ENCODE measurements around the gene RANBP9.

The RANBP9 gene

GRCh38 chr6:13593103-13593502 lies 118.5 kb downstream of the RANBP9 start:
- DNase-seq, result no peak

- DNase-seq, result no peak
Observed at GRCh38 chr6:13591205-13591921, 120.3 kb downstream of the RANBP9 start.

GRCh38 chr6:13590574-13591153 lies 121.0 kb downstream of the RANBP9 start:
- DNase-seq, result no peak

GRCh38 chr6:13589801-13590200 lies 121.8 kb downstream of the RANBP9 start:
- no peak for DNase-seq

- DNase-seq, result no peak
Observed at GRCh38 chr6:13586603-13587542, 124.8 kb downstream of the RANBP9 start.

GRCh38 chr6:13581700-13582229 lies 129.9 kb downstream of the RANBP9 start:
- no peak for DNase-seq

GRCh38 chr6:13579911-13580310 lies 131.7 kb downstream of the RANBP9 start:
- no peak for DNase-seq

GRCh38 chr6:13577926-13578325 lies 133.7 kb downstream of the RANBP9 start:
- no peak for DNase-seq

GRCh38 chr6:13576017-13576416 lies 135.6 kb downstream of the RANBP9 start:
- no peak for DNase-seq

GRCh38 chr6:13575377-13575775 lies 136.3 kb downstream of the RANBP9 start:
- DNase-seq, result no peak

- peak; percentile 57 for DNase-seq
Observed at GRCh38 chr6:13574571-13575376, 136.9 kb downstream of the RANBP9 start, which contains the start of gene SIRT5. Gene SIRT5 (plus strand): TSS chr6:13574601. CDS start chr6:13584111, 9,510 bp downstream.

GRCh38 chr6:13574149-13574570 lies 137.5 kb downstream of the RANBP9 start:
- DNase-seq, result peak; percentile 77

GRCh38 chr6:13573669-13574110 lies 137.9 kb downstream of the RANBP9 start:
- no peak for DNase-seq

- no peak for DNase-seq
Observed at GRCh38 chr6:13572951-13573654, 138.5 kb downstream of the RANBP9 start.

GRCh38 chr6:13572240-13572639 lies 139.4 kb downstream of the RANBP9 start:
- DNase-seq, result no peak

Data from NCI-H1048 (cell line).